HepG2 (cell line): ENCODE data around the gene FNBP1L. TPM values are rescaled to one million over a fixed set of nuclear protein-coding genes. Genes with fewer than 3 reads are reported as not detected.

Experiments used
- ATAC-seq: fragments of 200-7000 bp; cut with Tn5 transposase; 3 replicates; pipeline ENCODE4 v1.9.1; 2020; ENCODE audit warnings: mild to moderate bottlenecking, moderate library complexity
- BruUV-seq: library from RNA; stranded (reverse); fragments of 400-500 nt; replicated peaks from 2 replicates; lab custom pipeline; 2021; lab: Mats Ljungman, UMichigan
- CTCF ChIA-PET: fragments of 300-600 bp; formaldehyde crosslinking; extraction: SDS; loops from one replicate; lab custom pipeline; 2021; ENCODE audit warnings: low total read pairs, inconsistent platforms, low intra/inter-chr PET ratio; lab: Yijun Ruan, JAX
- POLR2A ChIA-PET: fragments of 350-600 bp; sonication (Branson Sonifier 250); formaldehyde crosslinking; loops from one replicate; lab custom pipeline; 2020; ENCODE audit warnings: antibody characterized with exemption, inconsistent platforms; lab: Yijun Ruan, JAX
- DNase-seq: peaks from one replicate; pipeline ENCODE4 v3.0.0-alpha.2; 2015; ENCODE audit warnings: low spot score
- FAIRE-seq: peaks from 3 replicates; lab custom pipeline; 2011; peaks lifted over from hg19 to GRCh38; lab: Jason Lieb, UNC
- H2AFZ ChIP-seq: one replicate; pipeline ENCODE4 v1.6.1; 2011; ENCODE audit warnings: low read length, inconsistent platforms
- H3K27ac ChIP-seq: fragments of 300-600 bp; 3 replicates; pipeline ENCODE4 v1.8.0; 2011; ENCODE audit warnings: mixed run types, mild to moderate bottlenecking, mixed read lengths, low read length, inconsistent platforms; ENCODE audit not compliant: insufficient read depth; ENCODE audit errors: extremely low read length
- H3K27me3 ChIP-seq, 2 experiments: fragments of 200-600 bp in 1 of 2; 2 replicates in 1 of 2; 3 replicates in 1 of 2; pipeline versions ENCODE4 v1.6.0 to v1.8.0; 2011; ENCODE audit warnings: low read length in 2 of 2, mild to moderate bottlenecking in 2 of 2, moderate library complexity in 2 of 2, inconsistent platforms in 1 of 2; ENCODE audit not compliant: insufficient read depth in 2 of 2, control insufficient read depth in 1 of 2
- H3K36me3 ChIP-seq, 2 experiments: fragments of 200-600 bp in 1 of 2; replicated peaks in 1 of 2; 2 replicates in 1 of 2; 3 replicates in 1 of 2; pipeline versions ENCODE4 v1.5.1 to v1.8.0; 2011; ENCODE audit warnings: low read length in 2 of 2, inconsistent platforms in 1 of 2; ENCODE audit not compliant: insufficient read depth in 2 of 2, control insufficient read depth in 1 of 2
- H3K4me1 ChIP-seq: 2 replicates; pipeline ENCODE4 v1.5.1; 2012; ENCODE audit warnings: low read length, inconsistent platforms; ENCODE audit not compliant: insufficient read depth
- H3K4me2 ChIP-seq: 2 replicates; pipeline ENCODE4 v1.6.0; 2011; ENCODE audit warnings: low read depth, low read length, inconsistent platforms
- H3K4me3 ChIP-seq, 3 experiments: fragments of 200-600 bp in 1 of 3; sonication (generic), shearing (Covaris generic) in 1 of 3; replicated peaks in 1 of 3; 2 replicates each; pipeline ENCODE4 v1.5.1; 2011 to 2016; ENCODE audit warnings: low read length in 3 of 3, inconsistent platforms in 2 of 3, low read depth in 2 of 3, mild to moderate bottlenecking in 2 of 3, control low read depth in 1 of 3, mixed read lengths in 1 of 3; ENCODE audit not compliant: insufficient read depth in 1 of 3
- H3K79me2 ChIP-seq: one replicate; pipeline ENCODE4 v1.6.1; 2011; ENCODE audit warnings: low read length, inconsistent platforms; ENCODE audit not compliant: insufficient read depth
- H3K9ac ChIP-seq: 2 replicates; pipeline ENCODE4 v1.6.0; 2011; ENCODE audit warnings: mild to moderate bottlenecking, low read depth, low read length, inconsistent platforms; ENCODE audit not compliant: insufficient read depth
- H3K9me3 ChIP-seq: 2 replicates; pipeline ENCODE4 v1.5.1; 2012; ENCODE audit warnings: mild to moderate bottlenecking, low read length
- H4K20me1 ChIP-seq: 2 replicates; pipeline ENCODE4 v1.6.0; 2011; ENCODE audit warnings: inconsistent platforms, mild to moderate bottlenecking, low read length, moderate library complexity; ENCODE audit not compliant: insufficient read depth
- FOXA3 ChIP-seq: IDR thresholded peaks from 2 replicates; pipeline ENCODE4 v1.6.1; 2016; ENCODE audit warnings: missing genetic modification reagents, missing compliant biosample characterization
- HOXA9 ChIP-seq: sonication (generic); formaldehyde crosslinking; IDR thresholded peaks from 2 replicates; pipeline ENCODE4 v1.8.1; 2022; ENCODE audit warnings: missing genetic modification reagents, mild to moderate bottlenecking, moderate library complexity, borderline replicate concordance
- NR2F1 ChIP-seq, 2 experiments: fragments of 450-650 bp in 1 of 2; formaldehyde crosslinking in 1 of 2; IDR thresholded peaks; 2 replicates each; pipeline versions ENCODE4 v1.5.0 to v1.6.1; 2016 to 2020; ENCODE audit warnings: mild to moderate bottlenecking in 1 of 2, missing compliant biosample characterization in 1 of 2, missing genetic modification reagents in 1 of 2, moderate library complexity in 1 of 2
- SMAD3 ChIP-seq: sonication (generic); formaldehyde crosslinking; IDR thresholded peaks from 2 replicates; pipeline ENCODE4 v1.4.0; 2020; ENCODE audit warnings: missing genetic modification reagents
- SSRP1 ChIP-seq: IDR thresholded peaks from 2 replicates; pipeline ENCODE4 v1.6.1; 2016; ENCODE audit warnings: control low read depth
- TEAD3 ChIP-seq: optimal IDR thresholded peaks from 2 replicates; pipeline ENCODE3; 2016; ENCODE audit warnings: borderline replicate concordance
- ZNF660 ChIP-seq: sonication (generic); formaldehyde crosslinking; IDR thresholded peaks from 2 replicates; pipeline ENCODE4 v1.5.1; 2020; ENCODE audit warnings: mild to moderate bottlenecking, low read depth, missing genetic modification reagents, borderline replicate concordance
- in situ Hi-C: cut with HindIII; loops from 2 replicates; pipeline ENCODE4 v1.10.0; 2017; ENCODE audit warnings: low pct_unique_long_range_greater_than_20kb; ENCODE audit not compliant: extremely low pct_ligation_motif_present
- intact Hi-C: fragments of 100-400 bp; cut with micrococcal nuclease; formaldehyde crosslinking; loops from one replicate; pipeline ENCODE4 v1.10.0; 2022; ENCODE audit not compliant: unreplicated experiment
- polyA plus RNA-seq, 8 experiments: library from polyadenylated mRNA; depleted of rRNA in 3 of 8; stranded (reverse) in 7 of 8; unstranded in 1 of 8; fragments of >200 nt; fragmentation: Illumina TruSeq in 4 of 8; extraction: Trizol in 4 of 8; gene quantifications; 2 replicates each; pipeline versions ENCODE4 v1.2.1 to v1.2.3, GENCODE V29; 2011 to 2016; ENCODE audit warnings: low read depth in 4 of 8, missing spikeins in 1 of 8, mixed read lengths in 1 of 8; ENCODE audit not compliant: insufficient read depth in 1 of 8
- total RNA-seq, 5 experiments: library from RNA; depleted of rRNA; stranded (reverse); fragments of >200 nt; fragmentation: Illumina TruSeq; extraction: Trizol; gene quantifications; 2 replicates each; pipeline ENCODE4 v1.2.3, GENCODE V29; 2016; ENCODE audit warnings: low read depth in 1 of 5
- TF ChIP-seq, protein P1 (sequence below): IDR thresholded peaks from 2 replicates; pipeline ENCODE4 v1.4.0; 2020; ENCODE audit warnings: mild to moderate bottlenecking, missing genetic modification reagents

The FNBP1L gene
- total and polyA plus RNA-seq, 2 of the 13 experiments (the other 11 are each of a cell fraction or from before 2014, with no cell fraction given) = 24.1 to 27.1 TPM

GRCh38 chr1:93399781-93400180 is 48.1 kb upstream of the FNBP1L start:
- CTCF ChIA-PET = no interaction called here
- FAIRE-seq (no peak), ATAC-seq (peak; percentile 72), DNase-seq (peak; percentile 27)
- Histone ChIP-seq H3K27ac (no peak overlapping the region), H3K4me1 (peaks cover 28% of the 10 kb centered on the region), H3K4me3 (no peak overlapping the region), H4K20me1 (no peaks in the 10 kb centered on the region), H3K79me2 (no peaks in the 10 kb centered on the region), H3K27me3 (no peaks in the 10 kb centered on the region; a peak in 1 of 5 replicates)
- no TSS peak for BruUV-seq
- in situ Hi-C loops = no loop called here
- POLR2A ChIA-PET = no interaction called here
- TF ChIP-seq TEAD3 (CRISPR knock-in tag) (peak; percentile 84), HOXA9 (no peak), ZNF660 (CRISPR knock-in tag) (no peak), FOXA3 (peak; percentile 17; the same call in 1 of the 2 replicates), SMAD3 (CRISPR knock-in tag) (no peak), SSRP1 (CRISPR knock-in tag) (no peak), NR2F1 (CRISPR knock-in tag; IDR thresholded peaks at IDR 0.05) (peak in 1 of 2 experiments; percentile 25; a peak in 1 of 4 replicates)
- TF ChIP-seq, protein P1, sequence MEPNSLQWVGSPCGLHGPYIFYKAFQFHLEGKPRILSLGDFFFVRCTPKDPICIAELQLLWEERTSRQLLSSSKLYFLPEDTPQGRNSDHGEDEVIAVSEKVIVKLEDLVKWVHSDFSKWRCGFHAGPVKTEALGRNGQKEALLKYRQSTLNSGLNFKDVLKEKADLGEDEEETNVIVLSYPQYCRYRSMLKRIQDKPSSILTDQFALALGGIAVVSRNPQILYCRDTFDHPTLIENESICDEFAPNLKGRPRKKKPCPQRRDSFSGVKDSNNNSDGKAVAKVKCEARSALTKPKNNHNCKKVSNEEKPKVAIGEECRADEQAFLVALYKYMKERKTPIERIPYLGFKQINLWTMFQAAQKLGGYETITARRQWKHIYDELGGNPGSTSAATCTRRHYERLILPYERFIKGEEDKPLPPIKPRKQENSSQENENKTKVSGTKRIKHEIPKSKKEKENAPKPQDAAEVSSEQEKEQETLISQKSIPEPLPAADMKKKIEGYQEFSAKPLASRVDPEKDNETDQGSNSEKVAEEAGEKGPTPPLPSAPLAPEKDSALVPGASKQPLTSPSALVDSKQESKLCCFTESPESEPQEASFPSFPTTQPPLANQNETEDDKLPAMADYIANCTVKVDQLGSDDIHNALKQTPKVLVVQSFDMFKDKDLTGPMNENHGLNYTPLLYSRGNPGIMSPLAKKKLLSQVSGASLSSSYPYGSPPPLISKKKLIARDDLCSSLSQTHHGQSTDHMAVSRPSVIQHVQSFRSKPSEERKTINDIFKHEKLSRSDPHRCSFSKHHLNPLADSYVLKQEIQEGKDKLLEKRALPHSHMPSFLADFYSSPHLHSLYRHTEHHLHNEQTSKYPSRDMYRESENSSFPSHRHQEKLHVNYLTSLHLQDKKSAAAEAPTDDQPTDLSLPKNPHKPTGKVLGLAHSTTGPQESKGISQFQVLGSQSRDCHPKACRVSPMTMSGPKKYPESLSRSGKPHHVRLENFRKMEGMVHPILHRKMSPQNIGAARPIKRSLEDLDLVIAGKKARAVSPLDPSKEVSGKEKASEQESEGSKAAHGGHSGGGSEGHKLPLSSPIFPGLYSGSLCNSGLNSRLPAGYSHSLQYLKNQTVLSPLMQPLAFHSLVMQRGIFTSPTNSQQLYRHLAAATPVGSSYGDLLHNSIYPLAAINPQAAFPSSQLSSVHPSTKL (CRISPR knock-in tag) = 0 out of 2 replicates have a peak, but pooled peaks have one; percentile 26
- TF ChIP-seq, all 625 proteins: peak for 4
- H3K9me3 ChIP-seq = no peaks in the 10 kb centered on the region
- intact Hi-C loops = no loop called here
- no peak overlapping the region for H3K4me2 ChIP-seq
- no peak overlapping the region for H3K9ac ChIP-seq
- H3K36me3 ChIP-seq = no peaks in the 10 kb centered on the region
- H2AFZ ChIP-seq = no peak overlapping the region
